ENCODE measurements around the gene TMIGD1. TPM values are rescaled to one million over a fixed set of nuclear protein-coding genes. Genes with fewer than 3 reads are reported as not detected.
A peak's percentile ranks its signal among the peaks of the same experiment; 100 is the strongest.

The TMIGD1 gene
- total RNA-seq, 4 donors from 2014 or later, result not detected

DNA sequence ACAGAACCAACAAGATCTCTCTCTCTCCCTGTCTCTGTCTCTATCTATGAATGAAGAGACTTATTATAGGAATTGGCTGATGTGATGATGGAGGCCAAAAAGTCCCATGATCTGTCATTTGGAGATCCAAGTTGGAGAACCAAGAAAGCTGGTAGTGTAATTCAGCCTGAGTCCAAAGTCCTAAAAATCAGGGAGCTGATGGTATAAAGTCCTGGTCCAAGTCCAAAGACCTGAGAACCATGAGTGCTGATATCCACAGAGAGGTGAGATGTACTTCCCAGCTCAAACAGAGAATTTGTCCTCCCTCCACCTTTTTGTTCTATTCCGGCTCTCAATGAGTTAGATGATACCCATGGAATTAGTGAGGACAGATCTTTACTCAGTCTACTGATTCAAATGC, 15.4 kb upstream of the TMIGD1 start:
- no peak for TF ChIP-seq POLR2A (IDR thresholded peaks at IDR 0.05)
- TF ChIP-seq, protein P1, sequence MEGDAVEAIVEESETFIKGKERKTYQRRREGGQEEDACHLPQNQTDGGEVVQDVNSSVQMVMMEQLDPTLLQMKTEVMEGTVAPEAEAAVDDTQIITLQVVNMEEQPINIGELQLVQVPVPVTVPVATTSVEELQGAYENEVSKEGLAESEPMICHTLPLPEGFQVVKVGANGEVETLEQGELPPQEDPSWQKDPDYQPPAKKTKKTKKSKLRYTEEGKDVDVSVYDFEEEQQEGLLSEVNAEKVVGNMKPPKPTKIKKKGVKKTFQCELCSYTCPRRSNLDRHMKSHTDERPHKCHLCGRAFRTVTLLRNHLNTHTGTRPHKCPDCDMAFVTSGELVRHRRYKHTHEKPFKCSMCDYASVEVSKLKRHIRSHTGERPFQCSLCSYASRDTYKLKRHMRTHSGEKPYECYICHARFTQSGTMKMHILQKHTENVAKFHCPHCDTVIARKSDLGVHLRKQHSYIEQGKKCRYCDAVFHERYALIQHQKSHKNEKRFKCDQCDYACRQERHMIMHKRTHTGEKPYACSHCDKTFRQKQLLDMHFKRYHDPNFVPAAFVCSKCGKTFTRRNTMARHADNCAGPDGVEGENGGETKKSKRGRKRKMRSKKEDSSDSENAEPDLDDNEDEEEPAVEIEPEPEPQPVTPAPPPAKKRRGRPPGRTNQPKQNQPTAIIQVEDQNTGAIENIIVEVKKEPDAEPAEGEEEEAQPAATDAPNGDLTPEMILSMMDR (IDR thresholded peaks at IDR 0.05), result no peak
- DNase-seq, result no peak
- intact Hi-C loops (cut with DNase I; ENCODE audit: low total_unique reads), result no loop called here
- no peaks in the 10 kb centered on the region for H3K9me3 ChIP-seq
- no peaks in the 10 kb centered on the region for H3K27me3 ChIP-seq
- H3K4me1 ChIP-seq, result no peaks in the 10 kb centered on the region
- H3K36me3 ChIP-seq, result no peaks in the 10 kb centered on the region
- no peak overlapping the region for H3K4me3 ChIP-seq
- H3K27ac ChIP-seq, result no peak overlapping the region

DNA sequence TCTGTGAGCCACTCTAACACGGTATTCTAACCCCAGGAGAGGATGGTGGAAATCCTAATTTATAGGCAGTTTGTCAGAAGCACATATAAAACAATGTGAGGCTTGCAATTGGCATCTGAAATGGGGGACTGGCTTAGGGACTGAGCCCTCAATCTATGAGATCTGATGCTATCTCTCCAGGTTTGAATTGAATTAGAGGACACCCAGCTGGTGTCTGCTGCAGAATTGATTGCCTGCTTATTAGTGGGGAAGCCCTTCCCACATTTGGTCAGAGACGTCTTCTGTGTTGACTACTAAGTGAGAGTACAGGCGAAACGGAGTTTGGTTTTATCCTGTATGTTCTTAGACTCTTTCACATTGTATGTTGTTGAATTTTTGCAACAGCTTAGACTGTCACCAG, 13.6 kb upstream of the TMIGD1 start:
- H3K4me3 ChIP-seq, result no peak overlapping the region
- no peaks in the 10 kb centered on the region for H3K4me1 ChIP-seq
- no peaks in the 10 kb centered on the region for H3K9me3 ChIP-seq
- DNase-seq, result no peak
- no peaks in the 10 kb centered on the region for H3K27me3 ChIP-seq
- no peak for TF ChIP-seq POLR2A (IDR thresholded peaks at IDR 0.05)
- TF ChIP-seq, protein P1 (IDR thresholded peaks at IDR 0.05), result no peak
- intact Hi-C loops (cut with DNase I; ENCODE audit: low total_unique reads), result no loop called here
- no peak overlapping the region for H3K27ac ChIP-seq
- H3K36me3 ChIP-seq, result no peaks in the 10 kb centered on the region

DNA sequence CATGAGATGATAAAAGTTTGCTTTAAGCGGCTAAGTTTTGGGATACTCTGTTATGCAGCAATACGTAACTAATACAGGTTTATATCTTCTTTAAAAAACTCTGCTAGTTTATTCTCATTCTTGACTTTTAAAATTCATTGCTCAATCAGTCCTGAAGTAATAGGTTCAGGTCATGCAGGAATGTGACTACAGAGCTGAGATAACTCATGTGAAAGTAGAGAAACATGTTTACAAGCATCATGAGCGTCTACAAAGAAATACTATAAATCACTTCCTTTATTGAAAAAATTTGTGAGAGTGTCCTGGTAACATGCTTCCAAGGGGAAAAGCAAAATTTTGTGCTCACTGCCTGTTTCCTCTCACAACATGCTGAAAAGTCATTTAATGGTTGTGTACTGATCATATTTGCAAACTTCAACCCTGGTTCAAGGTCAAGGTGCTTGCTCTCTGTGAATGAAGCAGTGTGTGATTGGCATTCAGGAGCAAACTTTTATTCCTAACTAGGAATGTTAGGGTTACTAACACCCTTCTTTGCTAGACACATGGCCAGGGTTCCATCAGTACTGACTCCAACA, 12.5 kb upstream of the TMIGD1 start:
- intact Hi-C loops (cut with DNase I; ENCODE audit: low total_unique reads), result no loop called here
- Histone ChIP-seq H3K4me1 (no peaks in the 10 kb centered on the region), H3K36me3 (no peaks in the 10 kb centered on the region), H3K9me3 (no peaks in the 10 kb centered on the region), H3K27me3 (no peaks in the 10 kb centered on the region), H3K4me3 (no peak overlapping the region), H3K27ac (no peak overlapping the region)
- TF ChIP-seq, protein P1 (IDR thresholded peaks at IDR 0.05), result no peak
- TF ChIP-seq POLR2A (IDR thresholded peaks at IDR 0.05), result no peak
- DNase-seq, result no peak

DNA sequence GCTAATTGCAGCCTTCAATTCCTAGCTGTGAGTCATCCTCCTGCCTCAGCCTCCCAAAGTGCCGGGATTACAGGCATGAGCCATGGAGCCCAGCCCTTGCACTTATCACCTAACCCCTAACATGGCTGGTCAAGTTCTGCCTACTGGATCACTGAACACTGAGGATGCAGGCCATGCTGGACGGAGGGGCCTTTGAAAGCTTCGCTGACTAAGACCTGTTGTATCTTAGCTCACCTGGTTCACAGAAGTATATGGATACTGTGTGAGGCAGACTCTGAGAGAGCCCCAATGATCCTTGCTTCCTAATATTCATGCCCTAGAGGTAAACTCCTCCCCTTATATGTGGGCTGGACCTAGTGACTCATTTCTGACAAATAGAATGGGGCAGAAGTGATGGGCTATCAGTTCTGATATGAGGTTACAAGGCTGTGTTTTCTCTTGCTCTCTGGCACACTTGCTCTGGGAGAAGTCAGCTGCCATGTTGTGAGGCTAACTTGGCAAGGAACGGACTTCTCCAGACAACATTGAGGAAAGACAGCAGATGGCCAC, 11.7 kb upstream of the TMIGD1 start:
- no peaks in the 10 kb centered on the region for H3K36me3 ChIP-seq
- no peaks in the 10 kb centered on the region for H3K4me1 ChIP-seq
- H3K27ac ChIP-seq, result peak overlapping the region; percentile 26 to 68
- DNase-seq, result no peak
- no peak for TF ChIP-seq POLR2A (IDR thresholded peaks at IDR 0.05)
- TF ChIP-seq, protein P1 (IDR thresholded peaks at IDR 0.05), result no peak
- no peak overlapping the region for H3K4me3 ChIP-seq
- H3K27me3 ChIP-seq, result no peaks in the 10 kb centered on the region
- H3K9me3 ChIP-seq, result no peaks in the 10 kb centered on the region
- intact Hi-C loops (cut with DNase I; ENCODE audit: low total_unique reads), result no loop called here

DNA sequence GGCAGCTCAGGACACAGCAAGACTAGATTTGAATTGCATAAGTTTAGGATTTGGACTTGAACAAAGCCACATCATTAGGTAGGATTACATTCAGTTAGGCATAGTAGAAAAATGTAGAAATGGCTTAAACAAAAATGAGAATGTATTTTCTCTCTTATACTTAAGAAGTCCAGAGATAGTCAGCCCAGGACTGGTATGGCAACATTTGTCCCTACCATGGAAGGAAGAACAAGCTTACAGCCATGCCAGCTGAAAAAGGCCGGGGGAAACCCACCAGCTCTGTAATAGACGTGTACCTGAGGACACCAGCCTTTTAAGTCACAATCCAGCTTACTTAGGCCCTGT, 11.2 kb upstream of the TMIGD1 start:
- Histone ChIP-seq H3K9me3 (no peaks in the 10 kb centered on the region), H3K4me3 (no peak overlapping the region), H3K27me3 (no peaks in the 10 kb centered on the region), H3K4me1 (no peaks in the 10 kb centered on the region), H3K27ac (peak overlapping the region; percentile 26 to 68), H3K36me3 (no peaks in the 10 kb centered on the region)
- TF ChIP-seq, protein P1 (IDR thresholded peaks at IDR 0.05), result no peak
- TF ChIP-seq POLR2A (IDR thresholded peaks at IDR 0.05), result no peak
- no peak for DNase-seq
- intact Hi-C loops (cut with DNase I; ENCODE audit: low total_unique reads), result no loop called here
